ENCODE measurements around the gene TSPAN13. TPM values are rescaled to one million over a fixed set of nuclear protein-coding genes. Genes with fewer than 3 reads are reported as not detected.
A peak's percentile ranks its signal among the peaks of the same experiment; 100 is the strongest.

Gene TSPAN13
- total and polyA plus RNA-seq, 2 donors (not counting 1 experiment from before 2014, with no cell fraction given), result 23.0 to 26.2 TPM

DNA sequence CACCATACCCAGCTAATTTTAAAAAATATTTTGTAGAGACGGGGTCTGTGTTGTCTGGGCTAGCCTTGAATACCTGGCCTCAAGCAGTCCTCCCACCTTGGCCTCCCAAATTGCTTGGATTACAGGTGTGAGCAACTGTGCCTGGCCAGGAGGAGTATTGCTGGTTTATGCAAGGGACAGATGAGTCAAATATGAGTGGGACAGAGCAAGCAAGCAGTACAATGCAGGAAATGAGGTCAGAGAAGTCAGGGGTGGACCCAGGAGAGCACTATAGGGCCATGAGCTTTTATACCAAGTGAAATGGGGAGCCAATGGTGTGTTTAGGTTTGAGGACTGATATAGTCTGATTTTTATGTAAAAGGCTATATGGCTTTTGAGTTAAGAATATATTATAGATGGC is 6.3 kb downstream of the TSPAN13 start:
- peaks cover 64 to 81% of the 10 kb centered on the region in 2 donors for H3K4me1 ChIP-seq (ENCODE audit: control insufficient read depth in 2 of 2, insufficient read depth in 2 of 2, low read length in 2 of 2)

GRCh38 chr7:16762177-16762576 is 8.6 kb downstream of the TSPAN13 start:
- no peak overlapping the region for H3K4me3 ChIP-seq (ENCODE audit: control extremely low read depth in 1 of 5, extremely low read depth in 1 of 5, insufficient read depth in 1 of 5, low read depth in 2 of 5, low read length in 4 of 5)
- no peak overlapping the region for H3K4me2 ChIP-seq (replicated peaks; ENCODE audit: low read depth, low read length, poor library complexity, severe bottlenecking)
- H4K20me1 ChIP-seq (ENCODE audit: control insufficient read depth, insufficient read depth, low read length, poor library complexity, severe bottlenecking), result peaks cover 53% of the 10 kb centered on the region
- H3K27me3 Mint-ChIP-seq, result no peaks in the 10 kb centered on the region
- ChIA-PET CTCF (no interaction called here), POLR2A (no interaction called here)
- peaks cover 92% of the 10 kb centered on the region for H3K79me2 ChIP-seq (ENCODE audit: control insufficient read depth, insufficient read depth, low read length)
- no peak for ATAC-seq (ENCODE audit: low read depth)
- H3K4me1 ChIP-seq (ENCODE audit: control insufficient read depth in 2 of 2, insufficient read depth in 2 of 2, low read length in 2 of 2), result peaks cover 58 to 87% of the 10 kb centered on the region in 2 donors
- peak overlapping the region; percentile 57 for H3K27ac Mint-ChIP-seq
- peaks cover 4% of the 10 kb centered on the region for H3K9me3 Mint-ChIP-seq (ENCODE audit: insufficient read depth)
- peaks cover 83% of the 10 kb centered on the region for H3K4me1 Mint-ChIP-seq
- H3K36me3 ChIP-seq (replicated peaks in 1 of 2; ENCODE audit: control extremely low read depth in 1 of 2, control insufficient read depth in 1 of 2, extremely low read depth in 1 of 2, insufficient read depth in 2 of 2, low read length in 1 of 2), result peaks cover 0 to 13% of the 10 kb centered on the region in 2 experiments
- H3K27me3 ChIP-seq (replicated peaks in 1 of 4; ENCODE audit: control extremely low read depth in 1 of 4, control insufficient read depth in 3 of 4, insufficient read depth in 4 of 4, low read length in 3 of 4), result no peaks in the 10 kb centered on the region
- WGBS (ENCODE audit: insufficient coverage), result 100% methylated on average over 2 of the region's 4 CpGs
- no peaks in the 10 kb centered on the region for H3K9me3 ChIP-seq (ENCODE audit: control extremely low read depth in 1 of 3, control insufficient read depth in 2 of 3, insufficient read depth in 1 of 3, low read length in 2 of 3)
- no peak overlapping the region for H2AFZ ChIP-seq (ENCODE audit: insufficient read depth, low read depth, low read length, poor library complexity, severe bottlenecking)
- H3K9ac ChIP-seq (ENCODE audit: low read length), result no peak overlapping the region
- H3K4me3 Mint-ChIP-seq, result no peak overlapping the region
- peak overlapping the region; percentile 15 to 87 for H3K27ac ChIP-seq (ENCODE audit: low read length in 2 of 2)
- intact Hi-C loops (cut with micrococcal nuclease), result no loop called here
- no peak for DNase-seq
- TF ChIP-seq CTCF (IDR thresholded peaks at IDR 0.05) (no peak), EZH2 (IDR thresholded peaks at IDR 0.05; ENCODE audit: borderline replicate concordance, insufficient read depth, low read depth, low read length, poor library complexity, severe bottlenecking) (no peak)

More for the DNA sequence above, 6.3 kb downstream of the TSPAN13 start:
- Histone ChIP-seq H3K36me3 (replicated peaks in 1 of 2; ENCODE audit: control extremely low read depth in 1 of 2, control insufficient read depth in 1 of 2, extremely low read depth in 1 of 2, insufficient read depth in 2 of 2, low read length in 1 of 2) (peaks cover 0 to 13% of the 10 kb centered on the region in 2 experiments), H3K27ac (ENCODE audit: low read length in 2 of 2) (peak overlapping the region; percentile 69 to 87), H2AFZ (ENCODE audit: insufficient read depth, low read depth, low read length, poor library complexity, severe bottlenecking) (peak overlapping the region; percentile 27), H3K9me3 (ENCODE audit: control extremely low read depth in 1 of 3, control insufficient read depth in 2 of 3, insufficient read depth in 1 of 3, low read length in 2 of 3) (no peaks in the 10 kb centered on the region), H3K9ac (ENCODE audit: low read length) (peak overlapping the region; percentile 59), H3K4me3 (ENCODE audit: control extremely low read depth in 1 of 5, extremely low read depth in 1 of 5, insufficient read depth in 1 of 5, low read depth in 2 of 5, low read length in 4 of 5) (peak overlapping the region in 4 of 5 experiments; percentile 37 to 66 (median 50)), H4K20me1 (ENCODE audit: control insufficient read depth, insufficient read depth, low read length, poor library complexity, severe bottlenecking) (peaks cover 36% of the 10 kb centered on the region), H3K4me2 (replicated peaks; ENCODE audit: low read depth, low read length, poor library complexity, severe bottlenecking) (peak overlapping the region; percentile 76), H3K27me3 (replicated peaks in 1 of 4; ENCODE audit: control extremely low read depth in 1 of 4, control insufficient read depth in 3 of 4, insufficient read depth in 4 of 4, low read length in 3 of 4) (no peaks in the 10 kb centered on the region), H3K79me2 (ENCODE audit: control insufficient read depth, insufficient read depth, low read length) (peaks cover 76% of the 10 kb centered on the region)
- peak overlapping the region; percentile 61 for H3K4me3 Mint-ChIP-seq
- ChIA-PET POLR2A (no interaction called here), CTCF (interaction anchor here (2.3 kb wide), 1 partner anchor 41 kb away, joined by 9 read pairs; no protein-coding TSS in a partner anchor)
- no CpG with 5 or more reads among the region's 1 CpG for WGBS (ENCODE audit: insufficient coverage)
- H3K4me1 Mint-ChIP-seq, result peaks cover 84% of the 10 kb centered on the region
- peaks cover 4% of the 10 kb centered on the region for H3K9me3 Mint-ChIP-seq (ENCODE audit: insufficient read depth)
- no peaks in the 10 kb centered on the region for H3K27me3 Mint-ChIP-seq
- peak overlapping the region; percentile 90 for H3K27ac Mint-ChIP-seq
- TF ChIP-seq CTCF (IDR thresholded peaks at IDR 0.05) (no peak), EZH2 (IDR thresholded peaks at IDR 0.05; ENCODE audit: borderline replicate concordance, insufficient read depth, low read depth, low read length, poor library complexity, severe bottlenecking) (no peak)
- DNase-seq (no peak), ATAC-seq (ENCODE audit: low read depth) (no peak)
- intact Hi-C loops (cut with micrococcal nuclease), result loop anchor here (2.0 to 10.0 kb wide), 4 partner anchors 19 to 1745 kb away; no protein-coding TSS in a partner anchor

All from B cell (primary cell).